Fibroblast of lung (primary cell): ENCODE measurements around the gene JAG1. TPM values are rescaled to one million over a fixed set of nuclear protein-coding genes. Genes with fewer than 3 reads are reported as not detected.

Source experiments
- DNase-seq, 2 donors: peaks; one replicate each; pipeline versions ENCODE4 v3.0.0 to v3.0.0-alpha.2; 2010; ENCODE audit warnings: low read depth in 2 of 2
- H2AFZ ChIP-seq: 2 replicates; pipeline ENCODE4 v1.5.1; 2012; ENCODE audit warnings: low read length, control low read depth, inconsistent platforms
- H3K27ac ChIP-seq: 2 replicates; pipeline ENCODE4 v1.5.1; 2011; ENCODE audit warnings: low read length, control low read depth; ENCODE audit not compliant: insufficient read depth
- H3K27me3 ChIP-seq: 2 replicates; pipeline ENCODE4 v1.5.1; 2011; ENCODE audit warnings: mild to moderate bottlenecking, low read length; ENCODE audit not compliant: control insufficient read depth, insufficient read depth
- H3K36me3 ChIP-seq: 2 replicates; pipeline ENCODE4 v1.5.1; 2011; ENCODE audit warnings: low read length; ENCODE audit not compliant: control insufficient read depth, insufficient read depth
- H3K4me1 ChIP-seq: 2 replicates; pipeline ENCODE4 v1.5.1; 2011; ENCODE audit warnings: low read length; ENCODE audit not compliant: control insufficient read depth, insufficient read depth; ENCODE audit errors: extremely low read depth
- H3K4me2 ChIP-seq: 2 replicates; pipeline ENCODE4 v1.5.1; 2011; ENCODE audit warnings: low read length, control low read depth; ENCODE audit not compliant: insufficient read depth; ENCODE audit errors: extremely low read depth
- H3K4me3 ChIP-seq, 4 experiments: fragments of 200-600 bp in 1 of 4; sonication (generic) in 1 of 4; replicated peaks in 1 of 4; 2 replicates each; pipeline ENCODE4 v1.5.1; 2011 to 2016; ENCODE audit warnings: low read length in 4 of 4, low read depth in 3 of 4, mild to moderate bottlenecking in 3 of 4, control low read depth in 2 of 4, inconsistent platforms in 1 of 4, mixed read lengths in 1 of 4; ENCODE audit not compliant: insufficient read depth in 1 of 4; ENCODE audit errors: control extremely low read depth in 1 of 4
- H3K79me2 ChIP-seq: 2 replicates; pipeline ENCODE4 v1.5.1; 2012; ENCODE audit warnings: mild to moderate bottlenecking, low read length, inconsistent platforms; ENCODE audit not compliant: control insufficient read depth, insufficient read depth
- H3K9ac ChIP-seq: 2 replicates; pipeline ENCODE4 v1.5.1; 2011; ENCODE audit warnings: mild to moderate bottlenecking, low read length, control low read depth; ENCODE audit not compliant: insufficient read depth
- H3K9me3 ChIP-seq: 2 replicates; pipeline ENCODE4 v1.5.1; 2012; ENCODE audit warnings: low read depth, low read length; ENCODE audit not compliant: control insufficient read depth, insufficient read depth
- H4K20me1 ChIP-seq: 2 replicates; pipeline ENCODE4 v1.5.1; 2011; ENCODE audit warnings: low read length; ENCODE audit not compliant: control insufficient read depth, insufficient read depth; ENCODE audit errors: extremely low read depth
- EZH2 ChIP-seq: IDR thresholded peaks from 2 replicates; pipeline ENCODE4 v1.5.1; 2012; ENCODE audit warnings: low read length, control low read depth, mild to moderate bottlenecking; ENCODE audit errors: missing control alignments
- polyA plus RNA-seq, 2 donors: library from polyadenylated mRNA; depleted of rRNA in 1 of 2; stranded (reverse) in 1 of 2; unstranded in 1 of 2; fragments of >200 nt; gene quantifications; 2 replicates each; pipeline ENCODE4 v1.2.1, GENCODE V29; 2011 to 2012; ENCODE audit warnings: missing spikeins in 1 of 2
- total RNA-seq: library from RNA; depleted of rRNA; stranded (reverse); fragments of >200 nt; gene quantifications from 2 replicates; pipeline ENCODE4 v1.2.1, GENCODE V29; 2014
- TF ChIP-seq, protein P1 (sequence below), 2 donors: IDR thresholded peaks in 1 of 2; conservative IDR thresholded peaks in 1 of 2; 1 replicate in 1 of 2; 2 replicates in 1 of 2; pipeline ENCODE4 v1.5.1; 2011 to 2012; ENCODE audit warnings: low read length in 2 of 2, control low read depth in 1 of 2, inconsistent platforms in 1 of 2, low read depth in 1 of 2, mild to moderate bottlenecking in 1 of 2

Gene JAG1
- total and polyA plus RNA-seq, 2 donors (not counting 1 experiment from before 2014, with no cell fraction given), result 16.3 to 57.3 TPM

DNA sequence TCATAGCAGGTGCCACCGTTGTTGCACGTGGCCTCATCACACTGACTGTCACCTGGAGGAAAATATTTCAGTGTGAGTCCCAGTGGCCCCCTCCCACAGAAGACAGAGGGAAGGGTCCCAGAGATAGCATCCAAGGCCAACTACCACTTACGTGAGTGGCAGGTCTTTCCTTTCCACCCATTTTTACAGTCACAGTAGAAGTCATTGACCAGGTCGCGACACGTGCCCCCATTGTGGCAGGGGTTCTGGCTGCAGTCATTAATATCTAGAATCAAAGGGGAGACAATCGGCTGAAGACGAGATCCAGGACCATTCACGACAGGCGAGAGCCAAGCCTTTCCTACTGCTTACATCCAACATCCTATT lies 28.6 kb downstream of the JAG1 start:
- H4K20me1 ChIP-seq, result no peaks in the 10 kb centered on the region
- TF ChIP-seq, protein P1, sequence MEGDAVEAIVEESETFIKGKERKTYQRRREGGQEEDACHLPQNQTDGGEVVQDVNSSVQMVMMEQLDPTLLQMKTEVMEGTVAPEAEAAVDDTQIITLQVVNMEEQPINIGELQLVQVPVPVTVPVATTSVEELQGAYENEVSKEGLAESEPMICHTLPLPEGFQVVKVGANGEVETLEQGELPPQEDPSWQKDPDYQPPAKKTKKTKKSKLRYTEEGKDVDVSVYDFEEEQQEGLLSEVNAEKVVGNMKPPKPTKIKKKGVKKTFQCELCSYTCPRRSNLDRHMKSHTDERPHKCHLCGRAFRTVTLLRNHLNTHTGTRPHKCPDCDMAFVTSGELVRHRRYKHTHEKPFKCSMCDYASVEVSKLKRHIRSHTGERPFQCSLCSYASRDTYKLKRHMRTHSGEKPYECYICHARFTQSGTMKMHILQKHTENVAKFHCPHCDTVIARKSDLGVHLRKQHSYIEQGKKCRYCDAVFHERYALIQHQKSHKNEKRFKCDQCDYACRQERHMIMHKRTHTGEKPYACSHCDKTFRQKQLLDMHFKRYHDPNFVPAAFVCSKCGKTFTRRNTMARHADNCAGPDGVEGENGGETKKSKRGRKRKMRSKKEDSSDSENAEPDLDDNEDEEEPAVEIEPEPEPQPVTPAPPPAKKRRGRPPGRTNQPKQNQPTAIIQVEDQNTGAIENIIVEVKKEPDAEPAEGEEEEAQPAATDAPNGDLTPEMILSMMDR (conservative IDR thresholded peaks at IDR 0.05 in 1 of 2, IDR thresholded peaks at IDR 0.05 in 1 of 2; ENCODE audit: low read depth in 1 of 2, low read length in 2 of 2), result no peak
- no peak for TF ChIP-seq EZH2
- peaks cover 2% of the 10 kb centered on the region for H3K4me1 ChIP-seq
- no peak overlapping the region for H2AFZ ChIP-seq
- peaks cover 31% of the 10 kb centered on the region for H3K36me3 ChIP-seq
- no peak overlapping the region for H3K4me2 ChIP-seq
- H3K9me3 ChIP-seq, result no peaks in the 10 kb centered on the region
- no peak for DNase-seq
- no peak overlapping the region for H3K4me3 ChIP-seq
- no peaks in the 10 kb centered on the region for H3K27me3 ChIP-seq
- no peak overlapping the region for H3K9ac ChIP-seq
- H3K79me2 ChIP-seq, result no peaks in the 10 kb centered on the region
- no peak overlapping the region for H3K27ac ChIP-seq

DNA sequence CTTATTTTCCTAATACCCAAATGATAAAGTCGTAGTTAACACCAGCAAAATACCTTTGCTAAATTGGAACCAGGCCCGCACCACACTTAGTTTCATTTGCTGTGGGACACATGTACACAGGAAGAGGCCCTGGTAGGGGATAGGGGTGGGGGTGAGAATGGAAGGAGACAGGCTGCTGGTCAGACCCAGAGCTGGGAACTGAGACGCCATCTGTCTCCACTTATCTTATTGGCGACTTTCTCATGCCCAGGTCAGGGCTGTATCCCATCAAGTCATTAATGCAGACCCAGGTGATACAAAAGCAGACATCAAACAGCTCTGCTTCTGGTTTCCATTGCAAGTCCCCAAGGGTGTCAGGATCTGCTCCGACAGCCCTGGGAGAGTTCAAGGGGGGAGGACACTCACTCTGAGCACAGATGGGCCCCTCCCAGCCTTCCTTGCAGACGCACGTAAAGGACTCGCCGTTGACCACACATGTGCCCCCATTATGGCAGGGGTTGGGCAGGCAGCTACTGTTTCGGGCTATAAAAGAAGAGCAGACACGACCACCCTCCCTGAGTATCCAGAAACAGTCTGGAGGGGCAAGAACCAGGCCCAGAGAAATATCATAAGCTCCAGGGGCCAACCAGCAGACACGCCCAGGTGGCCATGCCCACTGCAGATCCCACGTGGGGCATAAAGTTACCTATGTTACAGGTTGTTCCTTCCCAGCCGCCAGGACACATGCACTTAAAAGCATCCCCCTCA lies 29.2 kb downstream of the JAG1 start:
- H3K4me2 ChIP-seq, result no peak overlapping the region
- H4K20me1 ChIP-seq, result no peaks in the 10 kb centered on the region
- H3K4me1 ChIP-seq, result no peaks in the 10 kb centered on the region
- TF ChIP-seq, protein P1 (conservative IDR thresholded peaks at IDR 0.05 in 1 of 2, IDR thresholded peaks at IDR 0.05 in 1 of 2; ENCODE audit: low read depth in 1 of 2, low read length in 2 of 2), result no peak
- TF ChIP-seq EZH2, result no peak
- H3K9ac ChIP-seq, result no peak overlapping the region
- H3K36me3 ChIP-seq, result peaks cover 31% of the 10 kb centered on the region
- H2AFZ ChIP-seq, result no peak overlapping the region
- DNase-seq, result no peak
- H3K9me3 ChIP-seq, result no peaks in the 10 kb centered on the region
- H3K27me3 ChIP-seq, result no peaks in the 10 kb centered on the region
- no peaks in the 10 kb centered on the region for H3K79me2 ChIP-seq
- no peak overlapping the region for H3K27ac ChIP-seq
- no peak overlapping the region for H3K4me3 ChIP-seq

DNA sequence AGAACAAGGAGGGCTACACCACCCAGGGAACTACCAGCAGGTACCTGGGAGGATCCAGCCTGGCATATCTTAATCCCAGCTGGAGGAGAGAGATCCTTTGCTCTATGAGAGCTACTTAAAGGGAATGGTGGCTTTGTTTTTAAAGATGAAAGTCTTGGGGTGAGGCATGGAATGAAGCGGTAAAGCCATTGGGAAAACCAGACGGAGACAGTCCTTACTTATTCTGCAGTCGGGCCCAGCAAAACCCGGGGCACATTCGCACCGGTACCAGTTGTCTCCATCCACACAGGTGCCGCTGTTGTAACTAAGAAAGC lies 30.3 kb downstream of the JAG1 start:
- H3K27me3 ChIP-seq, result no peaks in the 10 kb centered on the region
- H3K9ac ChIP-seq, result no peak overlapping the region
- TF ChIP-seq, protein P1 (conservative IDR thresholded peaks at IDR 0.05 in 1 of 2, IDR thresholded peaks at IDR 0.05 in 1 of 2; ENCODE audit: low read depth in 1 of 2, low read length in 2 of 2), result no peak
- TF ChIP-seq EZH2, result no peak
- no peak overlapping the region for H3K4me2 ChIP-seq
- H3K36me3 ChIP-seq, result peaks cover 34% of the 10 kb centered on the region
- no peak overlapping the region for H2AFZ ChIP-seq
- H3K27ac ChIP-seq, result no peak overlapping the region
- DNase-seq, result no peak
- H3K9me3 ChIP-seq, result no peaks in the 10 kb centered on the region
- H3K4me3 ChIP-seq, result no peak overlapping the region
- H3K4me1 ChIP-seq, result no peaks in the 10 kb centered on the region
- H3K79me2 ChIP-seq, result no peaks in the 10 kb centered on the region
- no peaks in the 10 kb centered on the region for H4K20me1 ChIP-seq
